HepG2 (cell line): Measurements from ENCODE around the gene ATP11A. TPM values are rescaled to one million over a fixed set of nuclear protein-coding genes. Genes with fewer than 3 reads are reported as not detected.
A peak's percentile ranks its signal among the peaks of the same experiment; 100 is the strongest.

Experiments
- FIP1L1 ChIP-seq: fragments of 200-400 bp; formaldehyde crosslinking; IDR thresholded peaks from 2 replicates; pipeline ENCODE4 v1.6.1; 2018; ENCODE audit warnings: low read depth, mild to moderate bottlenecking, low read length, moderate library complexity, borderline replicate concordance; ENCODE audit not compliant: insufficient read depth
- GABPB1 ChIP-seq: IDR thresholded peaks from 2 replicates; pipeline ENCODE4 v1.6.1; 2016; ENCODE audit warnings: mild to moderate bottlenecking, missing genetic modification reagents, moderate library complexity, missing compliant biosample characterization
- HNRNPL ChIP-seq: fragments of 200-400 bp; formaldehyde crosslinking; IDR thresholded peaks from 2 replicates; pipeline ENCODE4 v1.6.1; 2017; ENCODE audit warnings: mild to moderate bottlenecking, low read depth, low read length
- KDM6A ChIP-seq: IDR thresholded peaks from 2 replicates; pipeline ENCODE4 v1.6.1; 2016; ENCODE audit warnings: low read depth
- KIAA2018 ChIP-seq: sonication (generic); formaldehyde crosslinking; IDR thresholded peaks from 2 replicates; pipeline ENCODE4 v1.5.0; 2020; ENCODE audit warnings: mild to moderate bottlenecking, missing genetic modification reagents, borderline replicate concordance
- MAFF ChIP-seq: IDR thresholded peaks from 2 replicates; pipeline ENCODE4 v1.6.1; 2011; ENCODE audit warnings: low read depth, low read length, improper control_type of control experiment
- MED1 ChIP-seq: sonication (generic); formaldehyde crosslinking; IDR thresholded peaks from 2 replicates; pipeline ENCODE4 v1.4.0; 2020; ENCODE audit warnings: missing genetic modification reagents
- MYNN ChIP-seq: sonication (generic); formaldehyde crosslinking; IDR thresholded peaks from 2 replicates; pipeline ENCODE4 v1.4.0; 2020; ENCODE audit warnings: mild to moderate bottlenecking, low read depth, missing genetic modification reagents
- NCOA1 ChIP-seq: sonication (generic); formaldehyde crosslinking; IDR thresholded peaks from 2 replicates; pipeline ENCODE4 v1.9.0; 2021; ENCODE audit warnings: missing genetic modification reagents
- TEAD3 ChIP-seq: optimal IDR thresholded peaks from 2 replicates; pipeline ENCODE3; 2016; ENCODE audit warnings: borderline replicate concordance
- WIZ ChIP-seq: sonication (generic); formaldehyde crosslinking; IDR thresholded peaks from 2 replicates; pipeline ENCODE4 v1.5.1; 2020; ENCODE audit warnings: mild to moderate bottlenecking, missing genetic modification reagents
- ZNF550 ChIP-seq: sonication (generic); formaldehyde crosslinking; IDR thresholded peaks from 2 replicates; pipeline ENCODE4 v1.4.0; 2020; ENCODE audit warnings: mild to moderate bottlenecking, missing genetic modification reagents, borderline replicate concordance
- ZNF616 ChIP-seq: sonication (generic); formaldehyde crosslinking; IDR thresholded peaks from 2 replicates; pipeline ENCODE4 v1.5.0; 2020; ENCODE audit warnings: low read depth, mild to moderate bottlenecking, missing genetic modification reagents
- ZUFSP ChIP-seq: sonication (generic); formaldehyde crosslinking; IDR thresholded peaks from 2 replicates; pipeline ENCODE4 v1.9.0; 2021; ENCODE audit warnings: missing genetic modification reagents, mild to moderate bottlenecking, borderline replicate concordance
- polyA plus RNA-seq, 8 experiments: library from polyadenylated mRNA; depleted of rRNA in 3 of 8; stranded (reverse) in 7 of 8; unstranded in 1 of 8; fragments of >200 nt; fragmentation: Illumina TruSeq in 4 of 8; extraction: Trizol in 4 of 8; gene quantifications; 2 replicates each; pipeline versions ENCODE4 v1.2.1 to v1.2.3, GENCODE V29; 2011 to 2016; ENCODE audit warnings: low read depth in 4 of 8, missing spikeins in 1 of 8, mixed read lengths in 1 of 8; ENCODE audit not compliant: insufficient read depth in 1 of 8
- total RNA-seq, 5 experiments: library from RNA; depleted of rRNA; stranded (reverse); fragments of >200 nt; fragmentation: Illumina TruSeq; extraction: Trizol; gene quantifications; 2 replicates each; pipeline ENCODE4 v1.2.3, GENCODE V29; 2016; ENCODE audit warnings: low read depth in 1 of 5
- TF ChIP-seq, protein P1 (sequence below): IDR thresholded peaks from 2 replicates; pipeline ENCODE4 v1.6.1; 2016; ENCODE audit warnings: mild to moderate bottlenecking, missing biosample characterization, missing genetic modification reagents
- TF ChIP-seq, protein P2 (sequence below): sonication (generic); formaldehyde crosslinking; IDR thresholded peaks from 2 replicates; pipeline ENCODE4 v1.4.0; 2020; ENCODE audit warnings: missing genetic modification reagents; ENCODE audit errors: not compliant biosample characterization

ATP11A gene
- total and polyA plus RNA-seq, 2 of the 13 experiments (the other 11 are each of a cell fraction or from before 2014, with no cell fraction given) = 18.4 to 20.1 TPM

DNA sequence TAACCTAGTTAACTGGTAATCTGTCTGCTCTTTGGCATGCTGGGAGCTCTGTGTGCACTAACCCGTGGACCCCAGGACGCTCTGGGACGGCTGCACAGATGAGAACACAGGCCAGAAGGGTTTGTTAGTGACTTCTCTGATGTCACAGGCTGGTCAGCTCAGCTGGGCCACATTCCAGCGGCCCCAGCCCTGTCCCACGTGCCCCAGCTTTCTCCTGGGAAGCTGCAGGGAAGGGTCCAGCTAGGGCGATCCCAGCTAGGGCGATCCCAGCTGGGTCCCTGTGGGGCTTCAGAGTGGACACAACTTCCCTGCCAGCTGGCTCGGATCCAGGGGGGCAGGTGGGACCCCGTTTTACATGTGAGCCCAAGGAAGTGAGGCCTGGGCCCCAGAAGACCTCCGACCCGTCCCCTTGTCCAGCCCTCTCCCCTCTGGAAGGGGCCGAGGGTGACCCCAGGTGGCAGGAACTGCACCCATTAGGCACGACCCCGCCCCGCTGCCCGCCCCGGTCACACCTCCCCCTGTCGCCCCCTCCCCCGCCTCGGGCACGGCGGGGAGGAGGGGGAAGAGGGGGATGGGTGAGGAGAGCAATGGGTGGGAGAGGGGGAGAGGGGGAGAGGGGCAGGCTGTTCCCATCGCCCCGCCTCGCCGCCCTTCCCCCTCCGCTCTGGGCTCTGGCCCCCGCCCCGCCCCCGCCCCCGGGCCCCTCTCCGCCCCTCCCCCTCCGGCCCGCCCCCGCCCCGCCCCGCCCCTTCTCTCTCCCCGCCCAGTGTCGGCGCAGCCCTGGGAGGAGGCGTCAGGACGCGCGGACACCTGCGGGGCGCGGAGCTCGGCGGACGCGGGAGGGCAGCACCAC is 204.0 kb downstream of the ATP11A start (continued):
- TF ChIP-seq, protein P1, sequence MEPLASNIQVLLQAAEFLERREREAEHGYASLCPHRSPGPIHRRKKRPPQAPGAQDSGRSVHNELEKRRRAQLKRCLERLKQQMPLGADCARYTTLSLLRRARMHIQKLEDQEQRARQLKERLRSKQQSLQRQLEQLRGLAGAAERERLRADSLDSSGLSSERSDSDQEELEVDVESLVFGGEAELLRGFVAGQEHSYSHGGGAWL (CRISPR knock-in tag) = no peak
- TF ChIP-seq GABPB1 = peak; percentile 51; the same call in 1 of the 2 replicates
- TF ChIP-seq MED1 = peak; percentile 73
- TF ChIP-seq, protein P2, sequence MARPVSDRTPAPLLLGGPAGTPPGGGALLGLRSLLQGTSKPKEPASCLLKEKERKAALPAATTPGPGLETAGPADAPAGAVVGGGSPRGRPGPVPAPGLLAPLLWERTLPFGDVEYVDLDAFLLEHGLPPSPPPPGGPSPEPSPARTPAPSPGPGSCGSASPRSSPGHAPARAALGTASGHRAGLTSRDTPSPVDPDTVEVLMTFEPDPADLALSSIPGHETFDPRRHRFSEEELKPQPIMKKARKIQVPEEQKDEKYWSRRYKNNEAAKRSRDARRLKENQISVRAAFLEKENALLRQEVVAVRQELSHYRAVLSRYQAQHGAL (CRISPR knock-in tag) = no peak
- peak; percentile 16; the same call in 1 of the 2 replicates for TF ChIP-seq NCOA1 (CRISPR knock-in tag)
- 0 out of 2 replicates have a peak, but pooled peaks have one; percentile 36 for TF ChIP-seq HNRNPL
- TF ChIP-seq ZNF550 = no peak
- no peak for TF ChIP-seq ZUFSP (CRISPR knock-in tag)
- no peak for TF ChIP-seq WIZ (CRISPR knock-in tag)
- 0 out of 2 replicates have a peak, but pooled peaks have one; percentile 37 for TF ChIP-seq KDM6A (CRISPR knock-in tag)
- TF ChIP-seq MYNN = no peak
- TF ChIP-seq TEAD3 = peak; percentile 98
- no peak for TF ChIP-seq KIAA2018 (CRISPR knock-in tag)
- no peak for TF ChIP-seq FIP1L1
- TF ChIP-seq MAFF = no peak
- no peak for TF ChIP-seq ZNF616 (CRISPR knock-in tag)
